HEK293T (cell line): Measurements from ENCODE around the gene IGFBP5.

Source experiments
- ARNT ChIP-seq: fragments of 450-650 bp; IDR thresholded peaks from 2 replicates; pipeline ENCODE4 v1.6.1; 2017; ENCODE audit warnings: mild to moderate bottlenecking
- BHLHE40 ChIP-seq: fragments of 450-650 bp; IDR thresholded peaks from 2 replicates; pipeline ENCODE4 v1.6.1; 2016; ENCODE audit warnings: mild to moderate bottlenecking, moderate library complexity, borderline replicate concordance
- ELF4 ChIP-seq: fragments of 450-650 bp; IDR thresholded peaks from 2 replicates; pipeline ENCODE4 v1.6.1; 2017; ENCODE audit warnings: antibody characterized with exemption
- FOXA1 ChIP-seq: fragments of 450-650 bp; IDR thresholded peaks from 2 replicates; pipeline ENCODE4 v1.6.1; 2016; ENCODE audit warnings: mild to moderate bottlenecking
- FOXK2 ChIP-seq: fragments of 450-650 bp; IDR thresholded peaks from 2 replicates; pipeline ENCODE4 v1.6.1; 2016; ENCODE audit warnings: mild to moderate bottlenecking
- FOXM1 ChIP-seq: fragments of 450-650 bp; IDR thresholded peaks from 2 replicates; pipeline ENCODE4 v1.6.1; 2017; ENCODE audit warnings: mild to moderate bottlenecking, borderline replicate concordance
- HDGF ChIP-seq: fragments of 450-650 bp; IDR thresholded peaks from 2 replicates; pipeline ENCODE4 v1.6.1; 2017; ENCODE audit warnings: antibody characterized with exemption, borderline replicate concordance
- LEF1 ChIP-seq: fragments of 450-650 bp; IDR thresholded peaks from 2 replicates; pipeline ENCODE4 v1.6.1; 2017; ENCODE audit warnings: mild to moderate bottlenecking, borderline replicate concordance
- NFRKB ChIP-seq: fragments of 450-650 bp; IDR thresholded peaks from 2 replicates; pipeline ENCODE4 v1.6.1; 2016; ENCODE audit warnings: mild to moderate bottlenecking, moderate library complexity
- PKNOX1 ChIP-seq: fragments of 450-650 bp; IDR thresholded peaks from 2 replicates; pipeline ENCODE4 v1.6.1; 2016
- SP1 ChIP-seq: fragments of 450-650 bp; IDR thresholded peaks from 2 replicates; pipeline ENCODE4 v1.6.1; 2017
- SUZ12 ChIP-seq: fragments of 450-650 bp; IDR thresholded peaks from 2 replicates; pipeline ENCODE4 v1.6.1; 2016; ENCODE audit warnings: mild to moderate bottlenecking
- TARDBP ChIP-seq: fragments of 450-650 bp; IDR thresholded peaks from 2 replicates; pipeline ENCODE4 v1.6.1; 2016
- ZNF384 ChIP-seq: fragments of 450-650 bp; IDR thresholded peaks from 2 replicates; pipeline ENCODE4 v1.6.1; 2016

DNA sequence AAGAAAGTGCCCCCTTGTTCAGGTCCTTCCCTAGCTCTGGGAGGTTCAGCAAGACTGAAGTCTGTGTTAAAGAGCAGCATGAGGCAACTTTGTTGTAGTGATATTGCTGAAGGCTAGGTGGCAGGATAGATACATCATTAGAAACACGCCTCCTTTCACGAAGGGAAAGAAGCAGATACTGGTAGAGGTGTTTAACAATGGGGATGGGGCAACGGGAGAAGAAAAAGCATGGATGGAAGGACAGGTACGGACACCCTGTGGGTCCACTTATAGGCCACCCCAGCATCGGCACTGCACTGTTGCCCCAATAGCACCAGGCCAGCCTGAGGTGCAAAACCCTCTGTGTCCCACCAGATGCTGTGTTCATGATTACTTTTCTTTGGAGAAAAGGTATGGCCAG is 3.5 kb upstream of the IGFBP5 start:
- TF ChIP-seq SUZ12 (no peak), HDGF (no peak), NFRKB (no peak), ELF4 (no peak), SP1 (no peak), FOXK2 (no peak), LEF1 (no peak), FOXA1 (no peak), BHLHE40 (no peak), ARNT (no peak), PKNOX1 (no peak), FOXM1 (no peak), TARDBP (no peak), ZNF384 (no peak)
